Left ventricle myocardium superior (tissue), 1 donor: ENCODE data around the gene SCYL1. TPM values are rescaled to one million over a fixed set of nuclear protein-coding genes. Genes with fewer than 3 reads are reported as not detected.

Experiments used
- ATAC-seq: fragments of 200-7000 bp; cut with Tn5 transposase; one replicate; pipeline ENCODE4 v1.9.1; 2020; ENCODE audit warnings: mild to moderate bottlenecking, moderate library complexity
- DNase-seq: peaks from one replicate; pipeline ENCODE4 v3.0.0-alpha.2; 2020
- intact Hi-C: fragments of 100-400 bp; cut with micrococcal nuclease; formaldehyde crosslinking; loops from one replicate; pipeline ENCODE4 v1.11.0; 2022
- total RNA-seq: library from RNA; stranded (reverse); fragmentation: NEBNext Ultra II Directional; extraction: Animal tissue kit (Norgen Biotek cat#: 25700); gene quantifications from one replicate; pipeline ENCODE4 v1.2.1, GENCODE V29; 2021
- donor health status: DM: no; HTN: yes; CAD: no; lungs with severe emphysema.

The SCYL1 gene
- total RNA-seq, 1 donor from 2014 or later, result 60.4 TPM

- intact Hi-C loops, result no loop called here
- no peak for DNase-seq
- ATAC-seq, result no peak
These were observed 32.6 kb upstream of the SCYL1 start for GRCh38 chr11:65492387-65492636.

GRCh38 chr11:65492637-65493366, 32.1 kb upstream of the SCYL1 start:
- DNase-seq (peak; percentile 87), ATAC-seq (peak; percentile 29)
- intact Hi-C loops, result no loop called here

GRCh38 chr11:65493367-65494176, 31.3 kb upstream of the SCYL1 start:
- ATAC-seq, result peak; percentile 10
- peak; percentile 72 for DNase-seq
- intact Hi-C loops, result no loop called here

- DNase-seq, result peak; percentile 33
- intact Hi-C loops, result no loop called here
- no peak for ATAC-seq
These were observed 28.4 kb upstream of the SCYL1 start for GRCh38 chr11:65496304-65497140.

GRCh38 chr11:65497141-65498041, 27.5 kb upstream of the SCYL1 start:
- DNase-seq, result peak; percentile 100
- intact Hi-C loops, result no loop called here
- ATAC-seq, result peak; percentile 84

GRCh38 chr11:65498042-65498726, 26.7 kb upstream of the SCYL1 start:
- ATAC-seq (peak; percentile 15), DNase-seq (peak; percentile 43)
- intact Hi-C loops, result no loop called here

- no peak for ATAC-seq
- intact Hi-C loops, result no loop called here
- DNase-seq, result no peak
These were observed 26.2 kb upstream of the SCYL1 start for GRCh38 chr11:65498727-65498976.

- DNase-seq, result peak; percentile 93
- intact Hi-C loops, result no loop called here
- peak; percentile 28 for ATAC-seq
These were observed 25.7 kb upstream of the SCYL1 start, which contains the start of gene MALAT1 for GRCh38 chr11:65498977-65499712. Gene MALAT1, plus strand, starts transcription at chr11:65499045.

- no peak for DNase-seq
- no peak for ATAC-seq
- intact Hi-C loops, result loop anchor here (5.0 kb wide), 1 partner anchor 73 kb away; no protein-coding TSS in a partner anchor
These were observed 25.0 kb upstream of the SCYL1 start for GRCh38 chr11:65499713-65500386.

GRCh38 chr11:65500387-65501185, 24.3 kb upstream of the SCYL1 start:
- ATAC-seq, result no peak
- intact Hi-C loops, result loop anchor here (5.0 kb wide), 1 partner anchor 73 kb away; no protein-coding TSS in a partner anchor
- DNase-seq, result peak; percentile 48

GRCh38 chr11:65501186-65501471, 23.8 kb upstream of the SCYL1 start:
- ATAC-seq, result no peak
- intact Hi-C loops, result loop anchor here (5.0 kb wide), 1 partner anchor 74 kb away; no protein-coding TSS in a partner anchor

GRCh38 chr11:65501472-65502273, 23.2 kb upstream of the SCYL1 start:
- DNase-seq, result no peak
- intact Hi-C loops, result loop anchor here (5.0 kb wide), 1 partner anchor 74 kb away; no protein-coding TSS in a partner anchor
- no peak for ATAC-seq

More at GRCh38 chr11:65501186-65501471, 23.8 kb upstream of the SCYL1 start:
- DNase-seq, result no peak

- intact Hi-C loops, result loop anchor here (5.0 kb wide), 1 partner anchor 75 kb away; no protein-coding TSS in a partner anchor
- no peak for ATAC-seq
- no peak for DNase-seq
These were observed 22.7 kb upstream of the SCYL1 start for GRCh38 chr11:65502274-65502554.

GRCh38 chr11:65502555-65503367, 22.1 kb upstream of the SCYL1 start:
- intact Hi-C loops, result loop anchor here (5.0 kb wide), 1 partner anchor 75 kb away; no protein-coding TSS in a partner anchor
- DNase-seq (no peak), ATAC-seq (no peak)

GRCh38 chr11:65503368-65503948, 21.4 kb upstream of the SCYL1 start:
- intact Hi-C loops, result loop anchor here (5.0 kb wide), 1 partner anchor 76 kb away; no protein-coding TSS in a partner anchor
- DNase-seq (no peak), ATAC-seq (no peak)
